HepG2 (cell line): Measurements from ENCODE around the gene PRR20C. TPM values are rescaled to one million over a fixed set of nuclear protein-coding genes. Genes with fewer than 3 reads are reported as not detected.
"Not testable (repeated sequence)": the region's sequence is repeated elsewhere in the genome, so short reads cannot be mapped to it uniquely, and the experiment has no call there.

ENCODE experiments used
- ATAC-seq: fragments of 200-7000 bp; cut with Tn5 transposase; 3 replicates; pipeline ENCODE4 v1.9.1; 2020; ENCODE audit warnings: mild to moderate bottlenecking, moderate library complexity
- Bru-seq: library from RNA; stranded (reverse); fragments of 400-500 nt; gene quantifications from one replicate; lab custom pipeline; 2021; lab: Mats Ljungman, UMichigan
- BruChase-seq, 2 experiments: library from RNA; stranded (reverse); fragments of 400-500 nt; gene quantifications; one replicate each; lab custom pipeline; 2021; lab: Mats Ljungman, UMichigan
- BruUV-seq: library from RNA; stranded (reverse); fragments of 400-500 nt; replicated peaks from 2 replicates; lab custom pipeline; 2021; lab: Mats Ljungman, UMichigan
- CTCF ChIA-PET: fragments of 300-600 bp; formaldehyde crosslinking; extraction: SDS; loops from one replicate; lab custom pipeline; 2021; ENCODE audit warnings: low total read pairs, inconsistent platforms, low intra/inter-chr PET ratio; lab: Yijun Ruan, JAX
- POLR2A ChIA-PET: fragments of 350-600 bp; sonication (Branson Sonifier 250); formaldehyde crosslinking; loops from one replicate; lab custom pipeline; 2020; ENCODE audit warnings: antibody characterized with exemption, inconsistent platforms; lab: Yijun Ruan, JAX
- DNase-seq: peaks from one replicate; pipeline ENCODE4 v3.0.0-alpha.2; 2015; ENCODE audit warnings: low spot score
- FAIRE-seq: peaks from 3 replicates; lab custom pipeline; 2011; peaks lifted over from hg19 to GRCh38; lab: Jason Lieb, UNC
- H2AFZ ChIP-seq: one replicate; pipeline ENCODE4 v1.6.1; 2011; ENCODE audit warnings: low read length, inconsistent platforms
- H3K27ac ChIP-seq: fragments of 300-600 bp; 3 replicates; pipeline ENCODE4 v1.8.0; 2011; ENCODE audit warnings: mixed run types, mild to moderate bottlenecking, mixed read lengths, low read length, inconsistent platforms; ENCODE audit not compliant: insufficient read depth; ENCODE audit errors: extremely low read length
- H3K27me3 ChIP-seq, 2 experiments: fragments of 200-600 bp in 1 of 2; 2 replicates in 1 of 2; 3 replicates in 1 of 2; pipeline versions ENCODE4 v1.6.0 to v1.8.0; 2011; ENCODE audit warnings: low read length in 2 of 2, mild to moderate bottlenecking in 2 of 2, moderate library complexity in 2 of 2, inconsistent platforms in 1 of 2; ENCODE audit not compliant: insufficient read depth in 2 of 2, control insufficient read depth in 1 of 2
- H3K36me3 ChIP-seq, 2 experiments: fragments of 200-600 bp in 1 of 2; replicated peaks in 1 of 2; 2 replicates in 1 of 2; 3 replicates in 1 of 2; pipeline versions ENCODE4 v1.5.1 to v1.8.0; 2011; ENCODE audit warnings: low read length in 2 of 2, inconsistent platforms in 1 of 2; ENCODE audit not compliant: insufficient read depth in 2 of 2, control insufficient read depth in 1 of 2
- H3K4me1 ChIP-seq: 2 replicates; pipeline ENCODE4 v1.5.1; 2012; ENCODE audit warnings: low read length, inconsistent platforms; ENCODE audit not compliant: insufficient read depth
- H3K4me2 ChIP-seq: 2 replicates; pipeline ENCODE4 v1.6.0; 2011; ENCODE audit warnings: low read depth, low read length, inconsistent platforms
- H3K4me3 ChIP-seq, 3 experiments: fragments of 200-600 bp in 1 of 3; sonication (generic), shearing (Covaris generic) in 1 of 3; replicated peaks in 1 of 3; 2 replicates each; pipeline ENCODE4 v1.5.1; 2011 to 2016; ENCODE audit warnings: low read length in 3 of 3, inconsistent platforms in 2 of 3, low read depth in 2 of 3, mild to moderate bottlenecking in 2 of 3, control low read depth in 1 of 3, mixed read lengths in 1 of 3; ENCODE audit not compliant: insufficient read depth in 1 of 3
- H3K79me2 ChIP-seq: one replicate; pipeline ENCODE4 v1.6.1; 2011; ENCODE audit warnings: low read length, inconsistent platforms; ENCODE audit not compliant: insufficient read depth
- H3K9ac ChIP-seq: 2 replicates; pipeline ENCODE4 v1.6.0; 2011; ENCODE audit warnings: mild to moderate bottlenecking, low read depth, low read length, inconsistent platforms; ENCODE audit not compliant: insufficient read depth
- H3K9me3 ChIP-seq: 2 replicates; pipeline ENCODE4 v1.5.1; 2012; ENCODE audit warnings: mild to moderate bottlenecking, low read length
- H4K20me1 ChIP-seq: 2 replicates; pipeline ENCODE4 v1.6.0; 2011; ENCODE audit warnings: inconsistent platforms, mild to moderate bottlenecking, low read length, moderate library complexity; ENCODE audit not compliant: insufficient read depth
- IKZF1 ChIP-seq: fragments of 450-650 bp; IDR thresholded peaks from 2 replicates; pipeline ENCODE4 v1.7.1; 2016
- YEATS4 ChIP-seq: sonication (generic); formaldehyde crosslinking; IDR thresholded peaks from 2 replicates; pipeline ENCODE4 v1.4.0; 2020; ENCODE audit warnings: missing genetic modification reagents, borderline replicate concordance
- ZNF629 ChIP-seq: sonication (generic); formaldehyde crosslinking; conservative IDR thresholded peaks from 2 replicates; pipeline ENCODE4 v1.5.0; 2020; ENCODE audit warnings: missing genetic modification reagents
- WGBS: methylation state at CpG from one replicate; pipeline ENCODE4 v1.1.6; 2017; ENCODE audit warnings: low lambda C conversion rate; 5-methylcytosine and 5-hydroxymethylcytosine counted together
- in situ Hi-C: cut with HindIII; loops from 2 replicates; pipeline ENCODE4 v1.10.0; 2017; ENCODE audit warnings: low pct_unique_long_range_greater_than_20kb; ENCODE audit not compliant: extremely low pct_ligation_motif_present
- intact Hi-C: fragments of 100-400 bp; cut with micrococcal nuclease; formaldehyde crosslinking; loops from one replicate; pipeline ENCODE4 v1.10.0; 2022; ENCODE audit not compliant: unreplicated experiment
- long read RNA-seq, 2 experiments: library from RNA in 1 of 2; library from polyadenylated mRNA in 1 of 2; stranded (forward) in 1 of 2; unstranded in 1 of 2; transcript quantifications; one replicate each; pipeline ENCODE4 v2.0.0, GENCODE V29; 2019 to 2022
- polyA minus RNA-seq, 3 experiments: library from RNA; depleted of rRNA, polyadenylated mRNA; stranded (reverse); fragments of >200 nt; gene quantifications; 2 replicates each; pipeline ENCODE4 v1.2.3, GENCODE V29; 2011; ENCODE audit warnings: low replicate concordance in 1 of 3
- polyA plus RNA-seq, 8 experiments: library from polyadenylated mRNA; depleted of rRNA in 3 of 8; stranded (reverse) in 7 of 8; unstranded in 1 of 8; fragments of >200 nt; fragmentation: Illumina TruSeq in 4 of 8; extraction: Trizol in 4 of 8; gene quantifications; 2 replicates each; pipeline versions ENCODE4 v1.2.1 to v1.2.3, GENCODE V29; 2011 to 2016; ENCODE audit warnings: low read depth in 4 of 8, missing spikeins in 1 of 8, mixed read lengths in 1 of 8; ENCODE audit not compliant: insufficient read depth in 1 of 8
- total RNA-seq, 5 experiments: library from RNA; depleted of rRNA; stranded (reverse); fragments of >200 nt; fragmentation: Illumina TruSeq; extraction: Trizol; gene quantifications; 2 replicates each; pipeline ENCODE4 v1.2.3, GENCODE V29; 2016; ENCODE audit warnings: low read depth in 1 of 5
- TF ChIP-seq, protein P1 (sequence below): sonication (generic); formaldehyde crosslinking; IDR thresholded peaks from 2 replicates; pipeline ENCODE4 v1.4.0; 2020; ENCODE audit warnings: missing genetic modification reagents

The PRR20C gene
- total RNA-seq (2016; rRNA removed; fragmentation: Illumina TruSeq; extraction: Trizol) (not detected in 2 replicates), polyA plus RNA-seq (2011; rRNA removed) (not detected in 2 replicates), polyA minus RNA-seq (2011; rRNA and poly(A)+ RNA removed; ENCODE audit: low replicate concordance) (not detected in 2 replicates), Bru-seq, nascent RNA (not detected), BruChase-seq, experiment 1, labeled RNA remaining after a 6-hour chase (not detected), BruChase-seq, experiment 2, labeled RNA remaining after a 2-hour chase (not detected)
- total RNA-seq (2016; cell fraction: cytosol; rRNA removed; fragmentation: Illumina TruSeq; extraction: Trizol; ENCODE audit: low read depth), result not detected in 2 replicates
- not detected in 2 replicates for total RNA-seq (2016; cell fraction: insoluble cytoplasmic fraction; rRNA removed; fragmentation: Illumina TruSeq; extraction: Trizol)
- total RNA-seq (2016; cell fraction: membrane; rRNA removed; fragmentation: Illumina TruSeq; extraction: Trizol), result not detected in 2 replicates
- not detected in 2 replicates for total RNA-seq (2016; cell fraction: nucleus; rRNA removed; fragmentation: Illumina TruSeq; extraction: Trizol)
- polyA plus RNA-seq (2011; cell fraction: cytosol; rRNA removed), result 0.03 TPM in 1 of 2 replicates, not detected in the other
- not detected in 2 replicates for polyA plus RNA-seq (2011; cell fraction: nucleus; rRNA removed)
- polyA plus RNA-seq (2012), result not detected in 2 replicates
- polyA plus RNA-seq (2016; cell fraction: cytosol; fragmentation: Illumina TruSeq; extraction: Trizol; ENCODE audit: low read depth), result not detected in 2 replicates
- polyA plus RNA-seq (2016; cell fraction: insoluble cytoplasmic fraction; fragmentation: Illumina TruSeq; extraction: Trizol; ENCODE audit: low read depth), result not detected in 2 replicates
- polyA plus RNA-seq (2016; cell fraction: membrane; fragmentation: Illumina TruSeq; extraction: Trizol; ENCODE audit: low read depth), result not detected in 2 replicates
- not detected in 2 replicates for polyA plus RNA-seq (2016; cell fraction: nucleus; fragmentation: Illumina TruSeq; extraction: Trizol; ENCODE audit: insufficient read depth, low read depth)
- not detected in 2 replicates for polyA minus RNA-seq (2011; cell fraction: cytosol; rRNA and poly(A)+ RNA removed)
- not detected in 2 replicates for polyA minus RNA-seq (2011; cell fraction: nucleus; rRNA and poly(A)+ RNA removed)
- long read RNA-seq, experiment 1, result 0 reads
- long read RNA-seq, experiment 2, result 0 reads

DNA sequence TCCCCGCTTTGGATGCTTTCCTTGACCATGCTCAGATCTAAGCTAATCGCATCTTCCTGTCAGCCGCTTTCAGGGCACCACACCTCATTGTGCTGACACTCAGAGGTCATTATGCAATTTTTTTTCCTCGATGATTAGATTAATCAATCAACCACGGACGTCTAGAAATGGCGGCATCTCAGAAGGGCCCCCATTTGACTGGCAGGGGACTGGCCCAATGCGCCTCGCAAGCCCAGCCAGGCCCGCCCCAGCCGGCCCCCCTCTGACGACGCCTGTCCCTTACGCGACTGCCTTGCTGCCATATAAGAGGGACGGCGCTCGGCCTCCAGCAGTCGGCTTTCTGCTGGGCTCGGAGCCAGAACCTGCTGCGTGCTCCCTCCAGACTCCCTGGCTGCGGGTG, at the start of gene PRR20C:
TSS of gene PRR20C (plus strand) at position 301 of the 400 bp plus-strand sequence. CDS start 387 bp downstream, outside the sequence.
- H2AFZ ChIP-seq, ATAC-seq, H3K79me2 ChIP-seq, H3K27ac ChIP-seq, DNase-seq, H3K36me3 ChIP-seq, FAIRE-seq, in situ Hi-C loops, H3K4me1 ChIP-seq, H3K4me2 ChIP-seq, CTCF ChIA-PET, H4K20me1 ChIP-seq, BruUV-seq, intact Hi-C loops, H3K9me3 ChIP-seq, H3K4me3 ChIP-seq, H3K9ac ChIP-seq, H3K27me3 ChIP-seq, POLR2A ChIA-PET: not testable (repeated sequence)
- WGBS, result no CpG with 5 or more reads among the region's 22 CpGs

DNA sequence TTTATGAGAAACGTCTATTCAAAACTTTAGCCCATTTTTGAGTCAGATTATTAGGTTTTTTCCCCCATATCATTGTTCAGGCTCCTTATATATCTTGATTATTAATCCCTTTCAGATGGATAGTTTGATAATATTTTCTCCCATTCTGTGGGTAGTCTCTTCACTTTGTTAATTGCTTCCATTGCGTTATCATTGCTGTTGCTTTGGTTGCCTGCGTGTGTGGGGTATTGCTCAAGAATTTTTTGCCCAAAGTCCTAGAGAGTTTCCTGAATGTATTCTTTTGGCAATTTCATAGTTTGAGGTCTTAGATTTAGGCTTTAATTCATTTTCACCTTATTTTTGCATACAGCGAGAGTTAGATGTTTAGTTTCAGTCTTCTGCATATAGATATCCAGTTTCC, 38.9 kb upstream of the PRR20C start:
- no peaks in the 10 kb centered on the region for H3K4me1 ChIP-seq
- intact Hi-C loops (no loop called here), in situ Hi-C loops (loop anchor here (25.0 kb wide), 1 partner anchor 97 kb away; no protein-coding TSS in a partner anchor)
- DNase-seq (no peak), FAIRE-seq (no peak), ATAC-seq (no peak)
- TF ChIP-seq YEATS4 (CRISPR knock-in tag) (no peak), ZNF629 (CRISPR knock-in tag) (no peak), IKZF1 (no peak)
- TF ChIP-seq, protein P1, sequence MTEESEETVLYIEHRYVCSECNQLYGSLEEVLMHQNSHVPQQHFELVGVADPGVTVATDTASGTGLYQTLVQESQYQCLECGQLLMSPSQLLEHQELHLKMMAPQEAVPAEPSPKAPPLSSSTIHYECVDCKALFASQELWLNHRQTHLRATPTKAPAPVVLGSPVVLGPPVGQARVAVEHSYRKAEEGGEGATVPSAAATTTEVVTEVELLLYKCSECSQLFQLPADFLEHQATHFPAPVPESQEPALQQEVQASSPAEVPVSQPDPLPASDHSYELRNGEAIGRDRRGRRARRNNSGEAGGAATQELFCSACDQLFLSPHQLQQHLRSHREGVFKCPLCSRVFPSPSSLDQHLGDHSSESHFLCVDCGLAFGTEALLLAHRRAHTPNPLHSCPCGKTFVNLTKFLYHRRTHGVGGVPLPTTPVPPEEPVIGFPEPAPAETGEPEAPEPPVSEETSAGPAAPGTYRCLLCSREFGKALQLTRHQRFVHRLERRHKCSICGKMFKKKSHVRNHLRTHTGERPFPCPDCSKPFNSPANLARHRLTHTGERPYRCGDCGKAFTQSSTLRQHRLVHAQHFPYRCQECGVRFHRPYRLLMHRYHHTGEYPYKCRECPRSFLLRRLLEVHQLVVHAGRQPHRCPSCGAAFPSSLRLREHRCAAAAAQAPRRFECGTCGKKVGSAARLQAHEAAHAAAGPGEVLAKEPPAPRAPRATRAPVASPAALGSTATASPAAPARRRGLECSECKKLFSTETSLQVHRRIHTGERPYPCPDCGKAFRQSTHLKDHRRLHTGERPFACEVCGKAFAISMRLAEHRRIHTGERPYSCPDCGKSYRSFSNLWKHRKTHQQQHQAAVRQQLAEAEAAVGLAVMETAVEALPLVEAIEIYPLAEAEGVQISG (CRISPR knock-in tag), result no peak
- no peaks in the 10 kb centered on the region for H3K36me3 ChIP-seq
- CTCF ChIA-PET, result no interaction called here
- 13% methylated on average over 4 of the region's 4 CpGs for WGBS
- no peaks in the 10 kb centered on the region for H3K27me3 ChIP-seq
- H3K27ac ChIP-seq, result no peak overlapping the region
- H3K4me3 ChIP-seq, result no peak overlapping the region
- no peaks in the 10 kb centered on the region for H4K20me1 ChIP-seq
- POLR2A ChIA-PET, result no interaction called here
- no TSS peak for BruUV-seq
- no peak overlapping the region for H3K9ac ChIP-seq
- H3K4me2 ChIP-seq, result no peak overlapping the region
- no peaks in the 10 kb centered on the region for H3K79me2 ChIP-seq
- H2AFZ ChIP-seq, result no peak overlapping the region
- peaks cover 81% of the 10 kb centered on the region for H3K9me3 ChIP-seq
